ENCODE data around the gene CRK.

GRCh38 chr17:1504866-1505265, 48.8 kb upstream of the CRK start:
- TF ChIP-seq, protein P1, sequence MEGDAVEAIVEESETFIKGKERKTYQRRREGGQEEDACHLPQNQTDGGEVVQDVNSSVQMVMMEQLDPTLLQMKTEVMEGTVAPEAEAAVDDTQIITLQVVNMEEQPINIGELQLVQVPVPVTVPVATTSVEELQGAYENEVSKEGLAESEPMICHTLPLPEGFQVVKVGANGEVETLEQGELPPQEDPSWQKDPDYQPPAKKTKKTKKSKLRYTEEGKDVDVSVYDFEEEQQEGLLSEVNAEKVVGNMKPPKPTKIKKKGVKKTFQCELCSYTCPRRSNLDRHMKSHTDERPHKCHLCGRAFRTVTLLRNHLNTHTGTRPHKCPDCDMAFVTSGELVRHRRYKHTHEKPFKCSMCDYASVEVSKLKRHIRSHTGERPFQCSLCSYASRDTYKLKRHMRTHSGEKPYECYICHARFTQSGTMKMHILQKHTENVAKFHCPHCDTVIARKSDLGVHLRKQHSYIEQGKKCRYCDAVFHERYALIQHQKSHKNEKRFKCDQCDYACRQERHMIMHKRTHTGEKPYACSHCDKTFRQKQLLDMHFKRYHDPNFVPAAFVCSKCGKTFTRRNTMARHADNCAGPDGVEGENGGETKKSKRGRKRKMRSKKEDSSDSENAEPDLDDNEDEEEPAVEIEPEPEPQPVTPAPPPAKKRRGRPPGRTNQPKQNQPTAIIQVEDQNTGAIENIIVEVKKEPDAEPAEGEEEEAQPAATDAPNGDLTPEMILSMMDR (IDR thresholded peaks at IDR 0.05), result no peak
- no peak for TF ChIP-seq EP300 (IDR thresholded peaks at IDR 0.05)
- no peak for TF ChIP-seq POLR2A (IDR thresholded peaks at IDR 0.05)
- no peak for TF ChIP-seq POLR2AphosphoS5 (IDR thresholded peaks at IDR 0.05)

All from sigmoid colon (tissue), 4 donors.